HepG2 (cell line): ENCODE results near the gene LDAH. TPM values are rescaled to one million over a fixed set of nuclear protein-coding genes. Genes with fewer than 3 reads are reported as not detected.

Source experiments
- ATAC-seq: fragments of 200-7000 bp; cut with Tn5 transposase; 3 replicates; pipeline ENCODE4 v1.9.1; 2020; ENCODE audit warnings: mild to moderate bottlenecking, moderate library complexity
- BruUV-seq: library from RNA; stranded (reverse); fragments of 400-500 nt; replicated peaks from 2 replicates; lab custom pipeline; 2021; lab: Mats Ljungman, UMichigan
- CTCF ChIA-PET: fragments of 300-600 bp; formaldehyde crosslinking; extraction: SDS; loops from one replicate; lab custom pipeline; 2021; ENCODE audit warnings: low total read pairs, inconsistent platforms, low intra/inter-chr PET ratio; lab: Yijun Ruan, JAX
- POLR2A ChIA-PET: fragments of 350-600 bp; sonication (Branson Sonifier 250); formaldehyde crosslinking; loops from one replicate; lab custom pipeline; 2020; ENCODE audit warnings: antibody characterized with exemption, inconsistent platforms; lab: Yijun Ruan, JAX
- DNase-seq: peaks from one replicate; pipeline ENCODE4 v3.0.0-alpha.2; 2015; ENCODE audit warnings: low spot score
- FAIRE-seq: peaks from 3 replicates; lab custom pipeline; 2011; peaks lifted over from hg19 to GRCh38; lab: Jason Lieb, UNC
- H2AFZ ChIP-seq: one replicate; pipeline ENCODE4 v1.6.1; 2011; ENCODE audit warnings: low read length, inconsistent platforms
- H3K27ac ChIP-seq: fragments of 300-600 bp; 3 replicates; pipeline ENCODE4 v1.8.0; 2011; ENCODE audit warnings: mixed run types, mild to moderate bottlenecking, mixed read lengths, low read length, inconsistent platforms; ENCODE audit not compliant: insufficient read depth; ENCODE audit errors: extremely low read length
- H3K27me3 ChIP-seq, 2 experiments: fragments of 200-600 bp in 1 of 2; 2 replicates in 1 of 2; 3 replicates in 1 of 2; pipeline versions ENCODE4 v1.6.0 to v1.8.0; 2011; ENCODE audit warnings: low read length in 2 of 2, mild to moderate bottlenecking in 2 of 2, moderate library complexity in 2 of 2, inconsistent platforms in 1 of 2; ENCODE audit not compliant: insufficient read depth in 2 of 2, control insufficient read depth in 1 of 2
- H3K36me3 ChIP-seq, 2 experiments: fragments of 200-600 bp in 1 of 2; replicated peaks in 1 of 2; 2 replicates in 1 of 2; 3 replicates in 1 of 2; pipeline versions ENCODE4 v1.5.1 to v1.8.0; 2011; ENCODE audit warnings: low read length in 2 of 2, inconsistent platforms in 1 of 2; ENCODE audit not compliant: insufficient read depth in 2 of 2, control insufficient read depth in 1 of 2
- H3K4me1 ChIP-seq: 2 replicates; pipeline ENCODE4 v1.5.1; 2012; ENCODE audit warnings: low read length, inconsistent platforms; ENCODE audit not compliant: insufficient read depth
- H3K4me2 ChIP-seq: 2 replicates; pipeline ENCODE4 v1.6.0; 2011; ENCODE audit warnings: low read depth, low read length, inconsistent platforms
- H3K4me3 ChIP-seq, 3 experiments: fragments of 200-600 bp in 1 of 3; sonication (generic), shearing (Covaris generic) in 1 of 3; replicated peaks in 1 of 3; 2 replicates each; pipeline ENCODE4 v1.5.1; 2011 to 2016; ENCODE audit warnings: low read length in 3 of 3, inconsistent platforms in 2 of 3, low read depth in 2 of 3, mild to moderate bottlenecking in 2 of 3, control low read depth in 1 of 3, mixed read lengths in 1 of 3; ENCODE audit not compliant: insufficient read depth in 1 of 3
- H3K79me2 ChIP-seq: one replicate; pipeline ENCODE4 v1.6.1; 2011; ENCODE audit warnings: low read length, inconsistent platforms; ENCODE audit not compliant: insufficient read depth
- H3K9ac ChIP-seq: 2 replicates; pipeline ENCODE4 v1.6.0; 2011; ENCODE audit warnings: mild to moderate bottlenecking, low read depth, low read length, inconsistent platforms; ENCODE audit not compliant: insufficient read depth
- H3K9me3 ChIP-seq: 2 replicates; pipeline ENCODE4 v1.5.1; 2012; ENCODE audit warnings: mild to moderate bottlenecking, low read length
- H4K20me1 ChIP-seq: 2 replicates; pipeline ENCODE4 v1.6.0; 2011; ENCODE audit warnings: inconsistent platforms, mild to moderate bottlenecking, low read length, moderate library complexity; ENCODE audit not compliant: insufficient read depth
- ATF7 ChIP-seq, 2 experiments: fragments of 450-650 bp in 1 of 2; sonication (generic) in 1 of 2; formaldehyde crosslinking in 1 of 2; IDR thresholded peaks; 2 replicates each; pipeline versions ENCODE4 v1.4.0 to v1.6.1; 2016 to 2020; ENCODE audit warnings: antibody characterized with exemption in 1 of 2, mild to moderate bottlenecking in 1 of 2, missing genetic modification reagents in 1 of 2
- CENPT ChIP-seq: sonication (generic); formaldehyde crosslinking; IDR thresholded peaks from 2 replicates; pipeline ENCODE4 v1.8.0; 2022; ENCODE audit warnings: low read depth, mild to moderate bottlenecking, moderate library complexity, missing genetic modification reagents
- HES4 ChIP-seq: sonication (generic); formaldehyde crosslinking; IDR thresholded peaks from 2 replicates; pipeline ENCODE4 v1.9.0; 2021; ENCODE audit warnings: mild to moderate bottlenecking, missing genetic modification reagents, borderline replicate concordance
- ISX ChIP-seq: sonication (generic); formaldehyde crosslinking; conservative IDR thresholded peaks from 2 replicates; pipeline ENCODE4 v1.5.0; 2020; ENCODE audit warnings: missing genetic modification reagents
- KDM6A ChIP-seq: IDR thresholded peaks from 2 replicates; pipeline ENCODE4 v1.6.1; 2016; ENCODE audit warnings: low read depth
- MED1 ChIP-seq: sonication (generic); formaldehyde crosslinking; IDR thresholded peaks from 2 replicates; pipeline ENCODE4 v1.4.0; 2020; ENCODE audit warnings: missing genetic modification reagents
- MTF1 ChIP-seq: sonication (generic); formaldehyde crosslinking; IDR thresholded peaks from 2 replicates; pipeline ENCODE4 v1.5.0; 2020; ENCODE audit warnings: missing genetic modification reagents
- NONO ChIP-seq, 2 experiments: fragments of 450-650 bp in 1 of 2; sonication (generic) in 1 of 2; formaldehyde crosslinking in 1 of 2; IDR thresholded peaks in 1 of 2; conservative IDR thresholded peaks in 1 of 2; 2 replicates each; pipeline versions ENCODE4 v1.6.1 to v1.8.0; 2017 to 2022; ENCODE audit warnings: mild to moderate bottlenecking in 1 of 2, missing genetic modification reagents in 1 of 2, moderate library complexity in 1 of 2
- SMARCE1 ChIP-seq: fragments of 450-650 bp; IDR thresholded peaks from 2 replicates; pipeline ENCODE4 v1.6.1; 2017; ENCODE audit warnings: borderline replicate concordance
- ZBTB44 ChIP-seq: sonication (generic); formaldehyde crosslinking; IDR thresholded peaks from 2 replicates; pipeline ENCODE4 v1.4.0; 2020; ENCODE audit warnings: missing genetic modification reagents
- ZNF605 ChIP-seq: sonication (generic); formaldehyde crosslinking; IDR thresholded peaks from 2 replicates; pipeline ENCODE4 v1.8.0; 2022; ENCODE audit warnings: mild to moderate bottlenecking, missing genetic modification reagents
- ZNF777 ChIP-seq: sonication (generic); formaldehyde crosslinking; IDR thresholded peaks from 2 replicates; pipeline ENCODE4 v1.4.0; 2020; ENCODE audit warnings: missing genetic modification reagents
- ZSCAN12 ChIP-seq: sonication (generic); formaldehyde crosslinking; IDR thresholded peaks from 2 replicates; pipeline ENCODE4 v1.9.0; 2021; ENCODE audit warnings: mild to moderate bottlenecking, missing genetic modification reagents
- WGBS: methylation state at CpG from one replicate; pipeline ENCODE4 v1.1.6; 2017; ENCODE audit warnings: low lambda C conversion rate; 5-methylcytosine and 5-hydroxymethylcytosine counted together
- in situ Hi-C: cut with HindIII; loops from 2 replicates; pipeline ENCODE4 v1.10.0; 2017; ENCODE audit warnings: low pct_unique_long_range_greater_than_20kb; ENCODE audit not compliant: extremely low pct_ligation_motif_present
- intact Hi-C: fragments of 100-400 bp; cut with micrococcal nuclease; formaldehyde crosslinking; loops from one replicate; pipeline ENCODE4 v1.10.0; 2022; ENCODE audit not compliant: unreplicated experiment
- polyA plus RNA-seq, 8 experiments: library from polyadenylated mRNA; depleted of rRNA in 3 of 8; stranded (reverse) in 7 of 8; unstranded in 1 of 8; fragments of >200 nt; fragmentation: Illumina TruSeq in 4 of 8; extraction: Trizol in 4 of 8; gene quantifications; 2 replicates each; pipeline versions ENCODE4 v1.2.1 to v1.2.3, GENCODE V29; 2011 to 2016; ENCODE audit warnings: low read depth in 4 of 8, missing spikeins in 1 of 8, mixed read lengths in 1 of 8; ENCODE audit not compliant: insufficient read depth in 1 of 8
- total RNA-seq, 5 experiments: library from RNA; depleted of rRNA; stranded (reverse); fragments of >200 nt; fragmentation: Illumina TruSeq; extraction: Trizol; gene quantifications; 2 replicates each; pipeline ENCODE4 v1.2.3, GENCODE V29; 2016; ENCODE audit warnings: low read depth in 1 of 5

LDAH gene
- total and polyA plus RNA-seq, 2 of the 13 experiments (the other 11 are each of a cell fraction or from before 2014, with no cell fraction given), result 28.8 to 46.2 TPM

GRCh38 chr2:20648831-20649230, 174.1 kb downstream of the LDAH start:
- Histone ChIP-seq H3K36me3 (peaks cover 4 to 10% of the 10 kb centered on the region in 2 experiments; a peak in 2 of 5 replicates), H3K4me3 (no peak overlapping the region), H4K20me1 (no peaks in the 10 kb centered on the region), H3K9me3 (no peaks in the 10 kb centered on the region), H3K27me3 (peaks cover 0 to 2% of the 10 kb centered on the region in 2 experiments; a peak in 2 of 5 replicates), H3K9ac (no peak overlapping the region), H3K4me2 (peak overlapping the region; percentile 39; the same call in 1 of the 2 replicates), H3K79me2 (peaks cover 9% of the 10 kb centered on the region), H2AFZ (no peak overlapping the region), H3K4me1 (peaks cover 47% of the 10 kb centered on the region), H3K27ac (no peak overlapping the region)
- POLR2A ChIA-PET, result interaction anchor here (1.0 to 5.9 kb wide), 8 partner anchors 14 to 243 kb away, joined by 3 to 51 read pairs (median 4); partner anchors contain the start of genes GDF7 and RHOB
- intact Hi-C loops (no loop called here), in situ Hi-C loops (no loop called here)
- CTCF ChIA-PET, result no interaction called here
- FAIRE-seq (no peak), DNase-seq (no peak), ATAC-seq (no peak)
- no TSS peak for BruUV-seq
- 94% methylated on average over 9 of the region's 9 CpGs for WGBS
- TF ChIP-seq ZBTB44 (CRISPR knock-in tag), result no peak
- no peak for TF ChIP-seq ISX (CRISPR knock-in tag)
- TF ChIP-seq ZSCAN12 (CRISPR knock-in tag), result no peak
- no peak for TF ChIP-seq MED1 (CRISPR knock-in tag)
- TF ChIP-seq SMARCE1, result no peak
- TF ChIP-seq HES4, result no peak
- no peak for TF ChIP-seq ZNF605
- TF ChIP-seq MTF1, result no peak
- no peak for TF ChIP-seq ZNF777 (CRISPR knock-in tag)
- no peak for TF ChIP-seq KDM6A (CRISPR knock-in tag)
- no peak for TF ChIP-seq CENPT (CRISPR knock-in tag)
- TF ChIP-seq NONO (IDR thresholded peaks at IDR 0.05), result no peak
- no peak for TF ChIP-seq NONO (CRISPR knock-in tag; conservative IDR thresholded peaks at IDR 0.05)
- TF ChIP-seq ATF7 (IDR thresholded peaks at IDR 0.05), result no peak
- TF ChIP-seq ATF7 (CRISPR knock-in tag; IDR thresholded peaks at IDR 0.05), result no peak
